Heart left ventricle (tissue), 13 donors: Measurements from ENCODE around the gene BEND6.

Experiments
- CTCF ChIP-seq, 12 donors: fragments of 200-600 bp; sonication (generic) in 4 of 12; IDR thresholded peaks; one replicate each; pipeline versions ENCODE4 v1.5.0 to v1.8.0; 2018 to 2022; ENCODE audit warnings: antibody characterized with exemption in 12 of 12, mild to moderate bottlenecking in 5 of 12
- POLR2A ChIP-seq, 2 donors: fragments of 450-650 bp; IDR thresholded peaks; one replicate each; pipeline ENCODE4 v1.6.1; 2017; ENCODE audit warnings: antibody characterized with exemption in 2 of 2, mild to moderate bottlenecking in 2 of 2, moderate library complexity in 2 of 2
- donor health status: ischemic (EF 13 %, LVEDD 7.1; RV severe dilation, severe dysfunction).
- donor health status: DM: no; HTN: yes; CAD: no.
- donor health status: DM: no; HTN: no; CAD: no.
- donor health status: ischemic (EF 25% LVEDD 6.9; RV normal size, moderate dysfunction).
- donor health status: ischemic (EF 25% LVEDD 5.7; RV mildly dilated, moderate dysfunction).
- donor health status: ischemic (EF 35%, LVEDD 5.7; RV mildly dilated, moderate dysfunction).
- donor health status: nonischemic (EF 11% LVEDD 7.7; RV severe dilation, severe dysfunction).
- donor health status: DM: yes; HTN: yes; CAD: no.
- donor health status: PGD.
- donor health status: ischemic (EF 29% LVEDD 5.4; RV normal size, mild dysfunction).
- donor health status: nonischemic (EF 23%, LVEDD 6.1; RV moderate dilation, normal function).

GRCh38 chr6:57024775-57025174 is 69.9 kb downstream of the BEND6 start:
- no peak for TF ChIP-seq CTCF (IDR thresholded peaks at IDR 0.05)
- TF ChIP-seq POLR2A (IDR thresholded peaks at IDR 0.05), result no peak
